ENCODE data around the gene JMJD1C.

DNA sequence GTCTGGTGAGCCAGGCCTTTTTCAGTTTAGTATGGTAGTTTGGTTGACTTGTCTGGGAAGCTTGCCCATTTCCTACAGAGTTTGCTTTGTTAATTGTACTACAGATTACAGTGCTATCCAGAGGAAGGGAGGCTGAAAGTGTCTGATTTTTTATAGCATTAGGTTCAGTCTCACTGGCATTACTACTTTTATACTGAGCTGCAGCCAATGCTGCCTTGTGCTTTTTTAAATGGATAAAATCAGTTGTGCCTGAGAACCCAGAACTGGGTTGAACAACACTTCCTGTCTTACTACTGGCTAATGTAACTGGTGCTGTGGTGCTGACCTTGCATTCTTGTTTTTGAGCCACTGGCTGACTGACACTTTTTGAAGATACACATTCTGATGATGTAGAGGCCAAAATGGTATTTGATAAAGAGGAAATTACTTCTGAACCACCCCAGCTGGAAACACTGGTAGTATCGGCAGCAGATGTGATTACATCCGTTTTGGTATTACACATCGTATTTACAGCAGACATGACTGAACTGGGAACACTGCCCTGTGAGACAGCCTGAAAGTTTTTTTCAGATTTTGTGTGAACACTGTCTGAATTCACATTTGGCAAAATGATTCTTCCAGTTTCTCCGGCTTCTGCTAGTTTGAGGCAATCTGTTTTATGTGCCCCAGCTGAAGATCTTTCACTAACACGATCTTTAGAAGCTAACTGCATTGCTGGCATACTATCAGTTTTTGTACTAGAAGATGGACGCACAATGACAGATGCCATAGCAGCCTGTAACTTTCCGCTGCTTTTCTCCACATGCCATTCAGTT, 258.6 kb downstream of the JMJD1C start:
- TF ChIP-seq POLR2A (IDR thresholded peaks at IDR 0.05; ENCODE audit: low read depth, low read length), result no peak
- TF ChIP-seq, protein P1, sequence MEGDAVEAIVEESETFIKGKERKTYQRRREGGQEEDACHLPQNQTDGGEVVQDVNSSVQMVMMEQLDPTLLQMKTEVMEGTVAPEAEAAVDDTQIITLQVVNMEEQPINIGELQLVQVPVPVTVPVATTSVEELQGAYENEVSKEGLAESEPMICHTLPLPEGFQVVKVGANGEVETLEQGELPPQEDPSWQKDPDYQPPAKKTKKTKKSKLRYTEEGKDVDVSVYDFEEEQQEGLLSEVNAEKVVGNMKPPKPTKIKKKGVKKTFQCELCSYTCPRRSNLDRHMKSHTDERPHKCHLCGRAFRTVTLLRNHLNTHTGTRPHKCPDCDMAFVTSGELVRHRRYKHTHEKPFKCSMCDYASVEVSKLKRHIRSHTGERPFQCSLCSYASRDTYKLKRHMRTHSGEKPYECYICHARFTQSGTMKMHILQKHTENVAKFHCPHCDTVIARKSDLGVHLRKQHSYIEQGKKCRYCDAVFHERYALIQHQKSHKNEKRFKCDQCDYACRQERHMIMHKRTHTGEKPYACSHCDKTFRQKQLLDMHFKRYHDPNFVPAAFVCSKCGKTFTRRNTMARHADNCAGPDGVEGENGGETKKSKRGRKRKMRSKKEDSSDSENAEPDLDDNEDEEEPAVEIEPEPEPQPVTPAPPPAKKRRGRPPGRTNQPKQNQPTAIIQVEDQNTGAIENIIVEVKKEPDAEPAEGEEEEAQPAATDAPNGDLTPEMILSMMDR (IDR thresholded peaks at IDR 0.05; ENCODE audit: extremely low read depth in 1 of 2, insufficient read depth in 1 of 2, low read depth in 1 of 2, low read length in 2 of 2), result no peak

Data from endothelial cell of umbilical vein (primary cell).